NCI-H2196 treated with DMSO at 0.1 percent for 48 hours (cell line): ENCODE measurements around the gene MGAT4A.

Experiments used
- DNase-seq: peaks from one replicate; lab custom pipeline; 2025; ENCODE audit not compliant: unreplicated experiment; lab: John Stamatoyannopoulos, UW

The MGAT4A gene

DNA sequence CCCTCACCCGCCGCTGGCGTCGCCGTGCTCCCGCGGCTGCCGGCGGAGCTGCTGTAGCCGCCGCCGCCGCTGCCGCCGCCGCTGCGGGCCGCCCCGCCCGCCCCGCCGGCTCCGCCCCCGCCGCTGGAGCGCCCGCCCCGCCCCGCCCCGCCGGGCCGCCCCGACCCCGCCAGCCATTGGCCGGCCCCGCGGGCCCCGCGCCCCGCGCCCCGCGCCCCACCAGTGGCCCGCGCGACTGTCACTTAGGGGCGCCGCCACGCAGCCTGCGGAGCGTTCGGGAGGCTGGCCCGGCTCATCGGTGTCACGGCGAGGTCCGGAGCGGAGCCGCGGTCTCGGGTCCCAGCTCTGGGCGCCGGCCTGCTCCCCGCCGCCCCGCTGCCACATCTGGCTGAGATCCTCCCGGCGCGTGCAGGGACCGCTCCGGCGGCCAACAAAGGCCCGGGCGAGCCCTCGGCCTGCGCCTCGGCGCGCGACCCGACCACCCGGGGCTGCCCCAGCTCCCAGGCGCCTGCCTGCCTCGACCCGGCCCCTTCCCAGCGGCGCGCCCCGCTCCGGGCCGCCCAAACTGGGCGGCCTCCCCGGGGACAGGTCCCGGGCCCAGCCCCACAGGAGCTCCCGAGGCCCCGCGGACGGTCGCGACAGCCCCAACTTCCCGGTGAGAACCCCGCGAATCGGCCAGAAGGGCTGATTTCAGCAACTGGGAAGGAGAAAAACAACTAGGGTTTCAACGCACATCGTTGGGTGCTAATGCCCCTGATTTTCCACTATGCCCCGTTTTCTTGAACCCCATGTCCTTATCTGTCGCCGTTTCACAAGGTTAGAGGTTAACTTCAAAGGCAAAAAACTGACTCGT, at the start of gene MGAT4A:
Gene MGAT4A (minus strand): TSS at position 92 of the 853 bp plus-strand sequence. CDS start 4,800 bp downstream, outside the sequence.
- DNase-seq, result peak; percentile 62

DNA sequence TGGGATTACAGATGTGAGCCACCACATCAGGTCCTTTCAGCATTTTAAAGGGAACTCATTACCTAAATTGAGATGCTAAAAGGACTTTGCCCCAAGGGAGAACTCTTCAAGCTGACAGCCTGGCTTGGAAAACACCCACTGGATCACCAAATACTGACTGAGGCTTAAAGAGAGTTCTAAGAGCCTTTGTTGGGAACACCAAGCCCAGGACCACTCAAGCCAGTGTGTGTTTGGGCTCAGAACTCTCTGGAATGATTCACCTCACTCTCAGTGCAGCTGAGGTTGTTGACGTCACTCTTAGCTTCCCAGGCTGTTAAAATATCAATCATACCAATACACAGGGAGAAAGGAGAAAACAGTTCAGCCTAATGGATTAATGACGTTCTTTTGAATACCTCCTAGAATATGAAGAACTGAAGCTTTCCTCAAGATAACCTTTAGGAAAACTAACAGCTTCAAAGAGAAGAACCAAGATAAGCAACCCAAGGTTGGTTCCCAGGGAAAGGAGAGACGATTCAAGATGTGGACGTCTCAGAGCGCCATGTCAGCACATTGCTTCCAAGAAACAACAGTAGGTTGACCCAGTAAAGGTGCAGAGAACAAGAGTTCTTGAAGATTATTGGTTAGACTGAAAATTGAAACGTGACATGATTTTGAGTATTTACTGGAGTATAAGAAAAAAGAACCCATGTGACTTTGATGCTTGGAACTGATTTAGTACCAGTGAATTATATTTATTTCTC, 48.0 kb upstream of the MGAT4A start:
- DNase-seq, result no peak

DNA sequence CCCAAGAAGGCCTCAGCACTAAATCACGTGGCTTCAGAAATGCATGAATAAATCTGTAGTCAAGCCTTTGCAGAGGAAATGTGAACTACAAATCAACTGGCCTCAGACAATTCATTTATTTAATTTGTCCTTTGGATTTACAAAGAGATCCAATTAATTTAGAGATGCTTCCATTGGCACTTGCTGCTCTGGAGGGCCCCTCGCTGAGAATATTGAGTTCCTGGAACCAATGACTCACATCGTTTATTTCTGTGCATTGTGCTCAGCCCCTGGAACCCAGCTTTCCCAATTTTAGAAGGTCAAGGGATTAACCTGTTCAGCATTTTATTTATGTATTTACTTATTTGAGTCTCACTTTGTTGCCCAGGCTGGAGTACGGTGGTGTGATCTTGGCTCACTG, 47.2 kb upstream of the MGAT4A start:
- no peak for DNase-seq

DNA sequence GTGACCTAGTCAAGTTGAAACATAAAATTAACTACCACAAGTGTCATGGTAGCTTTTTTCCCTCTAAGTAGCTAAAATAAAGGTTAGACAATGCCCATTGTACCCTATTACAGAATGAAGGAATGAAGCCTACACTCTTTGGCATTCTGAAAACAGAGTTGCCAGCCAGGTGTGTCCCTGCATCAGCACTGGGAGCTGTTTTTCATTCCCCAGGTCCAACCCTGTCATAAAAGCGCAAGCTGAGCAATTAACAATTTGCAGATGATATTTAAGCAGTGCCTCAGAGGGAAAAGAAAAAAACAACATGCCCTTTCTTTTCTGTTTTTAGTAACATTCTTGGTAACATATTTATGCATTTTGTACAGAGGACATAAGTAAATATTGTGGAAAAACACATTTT, 46.8 kb upstream of the MGAT4A start:
- no peak for DNase-seq

DNA sequence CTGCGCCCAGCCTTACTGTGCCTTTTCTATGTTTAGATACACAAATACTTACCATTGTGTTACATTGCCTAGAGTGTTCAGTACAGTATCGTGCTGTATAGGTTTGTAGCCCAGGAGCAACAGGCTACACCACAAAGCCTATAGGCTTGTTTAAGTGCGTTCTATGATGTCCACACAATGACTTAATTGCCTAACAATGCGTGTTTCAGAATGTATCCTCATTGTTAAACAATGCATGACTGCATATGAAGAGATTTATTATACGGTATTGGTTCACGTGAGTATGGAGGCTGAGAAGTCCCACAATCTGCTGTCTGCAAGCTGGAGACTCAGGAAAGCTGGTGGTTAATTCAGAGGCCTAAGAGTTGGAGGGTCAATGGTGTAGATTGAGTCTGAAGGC, 46.1 kb upstream of the MGAT4A start:
- DNase-seq, result no peak

DNA sequence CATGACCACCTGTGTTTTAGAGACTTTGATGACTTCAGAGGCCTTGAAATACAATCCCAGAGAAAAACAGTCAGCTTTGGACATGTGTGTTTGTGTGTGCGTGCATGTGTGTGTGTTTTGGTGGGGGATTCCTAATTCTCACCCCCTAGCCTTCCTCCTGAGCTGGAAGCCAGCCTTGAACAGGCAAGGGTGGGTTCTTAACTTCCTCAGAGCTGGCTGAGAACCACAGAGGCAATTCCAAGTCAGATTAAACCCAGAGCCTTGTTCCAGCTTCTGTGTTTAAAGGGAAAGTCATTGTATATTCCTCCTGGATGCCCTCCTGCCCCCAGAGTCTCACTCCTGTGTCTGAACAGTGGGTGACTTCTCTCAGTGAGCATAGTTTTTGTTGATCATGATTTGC, 45.2 kb upstream of the MGAT4A start:
- no peak for DNase-seq

DNA sequence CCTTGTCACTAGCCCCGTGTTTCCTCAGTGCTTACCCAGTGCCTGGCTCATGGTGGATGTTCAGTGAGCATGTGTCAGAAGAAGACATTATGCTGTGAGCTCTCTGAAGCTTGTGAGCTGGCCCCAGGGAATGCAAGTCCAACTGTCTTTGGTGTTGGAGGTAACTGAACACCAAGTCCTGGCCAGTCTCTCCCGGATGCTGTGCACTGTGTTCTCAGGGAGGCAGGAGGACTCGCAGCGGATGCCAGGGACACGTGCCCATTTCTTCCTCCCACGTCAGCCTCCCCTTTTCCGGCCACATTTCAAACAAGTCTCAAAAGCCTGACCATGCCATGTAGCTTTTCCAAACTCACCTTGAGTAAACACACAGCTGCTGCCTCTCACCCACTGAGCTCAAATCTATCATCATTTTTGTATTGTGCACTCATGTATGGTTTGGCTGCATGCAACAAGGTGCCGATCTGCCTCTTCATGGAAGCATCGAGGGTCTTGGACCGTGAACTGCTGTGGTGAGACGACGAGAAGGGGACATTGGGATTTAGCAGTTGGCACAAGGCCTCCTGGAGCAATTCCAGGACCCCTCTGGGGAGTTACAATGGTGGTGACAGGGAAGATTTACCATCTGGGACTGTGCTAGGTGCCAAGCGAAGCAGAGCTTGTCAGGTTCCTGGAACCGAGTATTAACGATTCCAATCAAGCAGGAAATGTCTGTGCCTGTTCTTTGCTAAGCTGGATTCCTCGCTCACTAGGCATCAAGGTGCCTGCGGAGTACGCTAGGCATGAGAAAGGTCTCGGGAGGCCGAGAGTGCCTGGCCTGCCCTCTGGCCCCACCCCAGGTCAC, 44.4 kb upstream of the MGAT4A start:
- peak; percentile 86 for DNase-seq

DNA sequence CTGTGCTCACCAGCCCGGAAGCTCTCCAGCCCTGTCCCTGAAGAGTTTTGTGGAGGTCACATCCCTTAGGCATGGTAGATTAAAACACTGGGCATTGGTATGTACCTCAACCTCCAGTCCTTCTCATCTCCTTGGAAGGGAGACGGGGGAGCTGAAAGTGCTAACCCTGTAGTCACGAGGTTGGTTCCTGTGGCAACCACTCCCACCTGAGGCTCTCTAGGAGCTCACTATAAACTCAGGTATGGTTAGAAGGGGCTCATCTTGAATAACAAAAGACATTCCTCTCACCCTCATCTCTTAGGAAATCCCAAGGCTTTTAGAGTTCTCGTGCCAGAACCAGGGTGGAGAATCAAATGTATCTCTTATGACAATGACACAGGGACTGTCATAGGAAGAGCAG, 43.0 kb upstream of the MGAT4A start:
- DNase-seq, result no peak

DNA sequence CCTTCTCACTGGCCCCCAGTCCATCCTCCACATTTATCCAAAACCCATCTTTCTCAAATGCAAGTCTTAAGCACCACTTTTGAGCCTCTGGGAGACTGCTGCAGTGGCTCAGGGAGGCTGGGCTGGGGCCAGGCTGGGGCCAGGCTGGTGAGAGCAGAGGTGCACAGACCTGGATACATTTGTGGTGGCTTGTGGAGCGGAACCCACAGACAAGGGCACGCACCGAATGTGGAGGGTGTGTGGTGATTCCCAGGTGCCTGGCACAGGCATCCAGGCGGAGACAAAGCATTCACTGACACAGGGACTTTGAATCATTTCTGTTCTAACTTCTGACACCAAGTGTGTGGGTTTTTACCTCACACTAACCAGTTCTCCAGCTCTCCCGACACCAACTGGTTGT, 42.2 kb upstream of the MGAT4A start:
- DNase-seq, result no peak

DNA sequence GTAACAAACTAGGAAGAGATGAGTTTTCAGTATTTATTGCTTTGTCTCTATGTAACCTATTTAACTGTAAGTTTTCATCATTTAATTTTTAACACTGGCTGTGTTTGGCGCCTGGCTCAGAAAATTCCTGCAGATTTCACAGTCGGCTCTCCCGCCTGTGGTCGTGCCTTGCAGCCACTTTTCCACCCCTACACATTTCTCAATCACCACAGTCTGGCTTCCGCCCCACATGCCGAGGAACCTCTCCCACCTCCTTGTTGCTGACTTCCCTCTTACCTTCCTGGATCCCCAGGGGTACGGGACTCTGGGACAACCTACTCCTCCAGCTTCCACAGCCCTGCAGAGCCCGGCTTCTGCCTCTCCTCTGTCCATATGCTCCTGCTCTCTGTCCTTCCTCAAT, 41.6 kb upstream of the MGAT4A start:
- no peak for DNase-seq

DNA sequence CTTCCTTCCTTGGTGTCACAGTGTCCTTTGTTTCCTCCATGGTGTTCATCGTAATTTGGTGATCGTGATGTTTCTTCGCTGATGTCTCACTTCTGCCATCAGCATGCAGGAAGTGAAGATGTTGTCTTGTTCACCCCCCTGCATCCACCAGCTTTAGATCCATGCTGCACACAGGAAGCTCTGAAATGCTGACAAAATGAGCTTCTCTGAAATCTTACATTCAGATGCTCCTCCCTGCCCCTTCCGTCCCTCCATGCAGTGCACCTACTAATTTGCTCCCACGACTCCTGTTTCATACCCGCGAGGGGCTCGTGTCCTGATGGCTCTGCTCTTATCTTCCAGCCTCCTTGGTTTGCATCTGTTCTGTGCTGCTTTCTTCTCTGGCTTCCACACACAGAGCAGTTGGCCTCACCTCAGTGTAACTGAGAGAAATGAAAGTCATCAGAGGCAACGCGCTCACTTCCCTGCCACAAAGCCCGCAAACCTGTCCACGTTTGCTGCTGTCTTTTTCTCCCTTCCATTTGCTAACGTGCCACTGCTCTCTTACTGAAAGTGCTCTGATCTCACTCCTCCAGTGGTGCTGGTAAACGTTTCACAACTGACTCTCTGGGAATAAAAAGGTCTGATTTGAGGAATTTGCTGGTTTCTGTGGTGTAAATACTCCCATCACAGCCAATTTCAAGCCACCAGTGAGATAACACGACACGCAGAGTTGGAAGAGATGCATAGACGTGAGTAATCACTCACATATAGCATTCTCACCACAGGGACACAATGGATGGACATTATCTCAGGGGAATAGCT, 41.0 kb upstream of the MGAT4A start:
- no peak for DNase-seq

DNA sequence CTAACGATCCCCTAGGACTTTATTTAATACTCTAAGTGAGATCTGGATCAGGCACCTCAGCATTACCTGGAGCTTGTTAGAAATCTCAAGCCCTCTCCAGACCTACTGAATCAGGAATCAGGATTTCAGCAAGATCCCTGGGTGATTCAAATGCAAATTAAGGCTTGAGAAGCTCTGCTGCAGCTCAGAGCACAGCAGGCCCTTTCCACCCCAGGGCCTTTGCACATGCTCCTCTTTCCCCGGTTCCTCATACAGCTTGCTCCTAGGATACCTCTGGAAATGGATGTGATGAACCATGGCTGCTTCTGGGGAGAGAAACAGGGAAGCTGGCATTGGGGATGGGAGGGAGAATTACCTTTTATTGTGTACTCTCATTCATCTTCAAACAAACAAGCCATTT, 40.3 kb upstream of the MGAT4A start:
- no peak for DNase-seq

DNA sequence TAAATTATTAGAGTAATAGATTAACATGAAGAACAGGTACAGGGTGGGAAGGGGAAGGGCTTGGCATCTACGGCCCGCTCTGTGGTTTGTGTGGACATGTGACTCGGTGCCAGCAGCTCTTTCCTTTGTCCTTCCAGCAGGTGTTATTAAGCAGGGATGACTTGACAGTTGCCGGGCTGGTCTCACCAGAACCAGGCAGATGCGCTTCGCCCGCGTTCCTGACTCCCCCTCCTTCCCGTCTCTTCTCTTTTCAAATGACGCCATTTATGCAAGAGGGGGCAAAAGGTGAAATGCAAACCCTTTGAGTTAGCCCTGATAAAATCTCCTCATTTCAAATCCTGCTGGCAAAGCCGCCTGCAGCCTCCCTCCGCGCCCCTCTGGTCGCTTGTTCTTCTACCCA, 38.9 kb upstream of the MGAT4A start:
- peak; percentile 98 for DNase-seq

DNA sequence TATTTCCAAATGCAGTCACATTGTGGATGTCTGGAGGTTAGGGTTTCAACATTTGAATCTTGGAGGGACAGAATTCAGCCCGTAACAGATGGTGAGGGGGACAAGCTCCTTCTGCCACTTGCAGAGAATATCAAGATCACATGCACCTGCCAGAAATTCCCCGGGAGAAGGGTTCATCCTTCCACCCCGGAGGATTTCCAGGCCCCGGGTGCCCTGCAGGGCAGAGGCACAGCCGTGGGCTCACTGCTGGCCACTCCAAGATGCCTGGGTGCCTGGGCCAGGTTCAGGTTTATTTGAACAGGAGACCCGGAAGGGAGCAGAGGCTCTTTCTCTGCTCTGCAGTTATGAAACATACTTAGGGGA, 38.2 kb upstream of the MGAT4A start:
- no peak for DNase-seq

DNA sequence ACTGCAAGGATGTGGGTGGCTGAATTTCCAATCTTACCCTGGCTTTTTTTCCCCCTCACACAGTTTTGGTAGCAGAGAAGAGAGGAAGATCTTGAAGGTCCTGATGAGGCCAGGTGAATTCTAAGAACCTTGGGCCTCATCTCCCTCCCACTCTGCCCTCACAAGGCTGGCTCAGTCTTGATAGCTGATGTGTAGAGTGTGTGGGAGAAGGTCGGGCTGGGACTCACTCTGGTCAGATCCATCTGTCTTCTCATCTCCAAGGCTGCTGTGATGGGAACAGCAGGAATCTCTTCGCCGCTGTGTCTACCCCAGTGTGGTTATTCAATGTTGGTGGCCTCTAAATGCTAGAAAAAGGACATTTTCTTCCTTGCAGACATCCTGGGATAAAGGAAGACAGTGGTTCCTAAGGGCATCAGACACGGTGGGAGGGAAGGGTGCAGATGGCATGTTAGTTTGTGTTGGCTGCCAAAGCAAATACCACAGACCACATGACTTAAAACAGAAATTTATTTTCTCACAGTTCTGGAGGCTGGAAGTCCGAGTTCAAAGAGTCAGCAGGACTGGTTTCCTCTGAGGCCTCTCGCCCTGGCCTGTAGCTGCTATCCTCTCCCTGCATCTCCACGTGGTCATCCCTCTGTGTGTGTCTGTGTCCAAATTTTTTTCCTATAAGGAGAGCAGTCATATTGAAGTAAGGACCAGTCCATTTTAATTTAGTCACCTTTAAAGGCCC, 37.6 kb upstream of the MGAT4A start:
- DNase-seq, result peak; percentile 62

DNA sequence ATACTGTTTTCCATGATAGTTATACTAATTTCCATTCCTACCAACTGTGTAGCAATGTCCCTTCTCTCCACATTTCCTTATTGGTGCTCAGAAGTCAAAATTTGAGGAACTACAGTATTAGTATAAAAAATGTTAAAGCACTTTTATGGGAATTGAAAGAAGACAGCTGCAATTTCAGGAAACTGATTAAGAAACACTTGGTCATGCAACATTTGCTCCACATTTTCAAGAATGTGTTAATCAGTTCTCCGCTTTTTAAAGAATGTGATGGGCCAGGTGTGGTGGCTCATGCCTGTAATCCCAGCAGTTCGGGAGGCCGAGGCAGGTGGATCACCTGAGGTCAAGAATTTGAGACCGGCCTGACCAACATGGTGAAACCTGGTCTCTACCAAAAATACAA, 33.6 kb upstream of the MGAT4A start:
- DNase-seq, result no peak

DNA sequence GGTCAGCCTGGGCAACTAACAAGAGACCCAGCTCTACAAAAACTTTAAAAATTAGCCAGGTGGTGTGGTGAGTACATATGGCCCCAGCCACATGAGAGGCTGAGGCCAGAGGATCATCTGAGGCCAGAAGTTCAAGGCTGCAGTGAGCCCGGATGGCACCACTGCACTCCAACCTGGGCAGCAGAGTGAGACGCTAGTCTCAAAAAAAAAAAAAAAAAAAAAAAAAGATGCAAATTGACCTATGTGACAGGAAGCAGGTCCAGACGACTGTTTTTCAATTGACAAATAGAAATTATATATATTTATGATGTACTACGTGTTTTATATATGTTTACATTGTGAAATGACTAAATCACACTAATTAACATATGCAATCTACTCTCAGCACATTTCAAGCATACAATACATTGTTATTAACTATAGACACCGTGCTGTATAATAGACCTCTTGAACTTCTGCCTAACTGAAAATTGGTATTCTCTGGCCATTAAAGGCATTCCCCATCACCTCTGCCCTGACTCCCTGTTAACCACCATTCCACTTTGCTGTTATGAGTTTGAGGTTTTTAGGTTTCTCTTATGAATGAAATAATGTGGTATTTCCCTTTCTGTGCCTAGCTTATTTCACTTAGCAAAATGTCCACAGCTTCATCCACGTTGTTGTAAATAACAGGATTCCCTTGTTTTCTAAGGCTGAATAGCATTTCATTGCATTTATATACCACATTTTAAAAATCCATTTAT, 32.4 kb upstream of the MGAT4A start:
- no peak for DNase-seq

DNA sequence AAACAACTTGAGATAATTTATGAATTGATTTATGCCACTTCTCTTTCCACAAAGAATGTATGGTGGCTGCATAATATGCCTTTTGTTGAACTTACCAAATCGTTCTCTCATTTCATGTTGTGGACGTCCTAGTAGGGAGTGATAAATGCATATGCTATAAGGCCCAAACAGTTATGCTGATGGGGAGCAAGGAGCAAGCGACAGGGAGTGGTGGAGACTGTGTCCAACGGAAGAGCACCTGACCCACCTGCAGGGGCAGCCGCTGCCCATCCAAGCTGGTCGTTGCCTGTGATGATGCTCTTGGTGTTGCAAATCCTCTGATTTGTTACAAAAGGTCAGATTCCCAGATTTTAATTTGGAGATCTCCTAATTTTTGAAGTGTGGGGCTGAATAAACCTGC, 31.0 kb upstream of the MGAT4A start:
- DNase-seq, result no peak

DNA sequence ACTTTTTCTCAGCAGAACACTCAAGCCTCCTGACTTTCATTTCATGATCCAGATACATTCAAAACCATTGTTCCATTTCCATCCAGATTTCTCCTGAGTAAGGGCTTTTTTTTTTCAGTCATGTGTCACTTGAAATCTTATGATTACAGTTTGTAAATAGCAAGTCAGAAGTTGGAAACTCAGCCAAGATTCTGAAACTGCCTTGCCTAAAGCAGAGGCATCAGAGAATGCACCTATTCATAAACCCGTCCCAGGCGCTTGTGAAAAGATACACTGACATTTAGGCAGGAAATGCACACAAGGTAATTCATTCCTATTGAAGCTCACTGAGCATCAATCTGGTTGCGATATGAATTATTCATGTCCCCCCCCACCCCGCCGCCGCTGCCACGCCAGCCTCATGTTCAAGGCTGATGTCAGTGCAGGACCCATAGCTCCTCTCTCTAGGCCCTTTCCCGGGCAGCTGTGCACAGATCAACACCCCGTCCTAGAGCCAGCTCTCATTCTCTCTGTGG, 30.4 kb upstream of the MGAT4A start:
- no peak for DNase-seq
